GM18505 (cell line): ENCODE results near the gene CKLF.

Experiments used
- ATAC-seq: cut with Tn5 transposase; IDR thresholded peaks from one replicate; pipeline ENCODE4 v1.9.1; 2021; ENCODE audit not compliant: unreplicated experiment
- POLR2A ChIP-seq: IDR thresholded peaks from 4 replicates; pipeline ENCODE4 v1.6.1; 2011; ENCODE audit warnings: borderline replicate concordance; ENCODE audit not compliant: insufficient read depth, insufficient read length; ENCODE audit errors: extremely low read depth

Gene CKLF

GRCh38 chr16:66612422-66612821, 60.0 kb downstream of the CKLF start:
- TF ChIP-seq POLR2A: no peak
- ATAC-seq: no peak

- no peak for TF ChIP-seq POLR2A
- ATAC-seq: no peak
Observed at GRCh38 chr16:66614161-66614802, 61.9 kb downstream of the CKLF start.
